Large intestine (tissue), 3 donors: ENCODE measurements around the gene COL16A1. TPM values are rescaled to one million over a fixed set of nuclear protein-coding genes. Genes with fewer than 3 reads are reported as not detected.

ENCODE experiments used
- DNase-seq, 2 donors: peaks; one replicate each; pipeline versions ENCODE4 v3.0.0 to v3.0.0-alpha.2; 2013
- H3K27ac ChIP-seq: one replicate; pipeline ENCODE4 v1.5.1; 2013; ENCODE audit warnings: low read length
- H3K27me3 ChIP-seq: 2 replicates; pipeline ENCODE4 v1.6.1; 2013; ENCODE audit warnings: low read length; ENCODE audit not compliant: control insufficient read depth, insufficient read depth
- H3K36me3 ChIP-seq: 2 replicates; pipeline ENCODE4 v1.6.1; 2013; ENCODE audit warnings: low read length; ENCODE audit not compliant: control insufficient read depth, insufficient read depth
- H3K4me1 ChIP-seq: one replicate; pipeline ENCODE4 v1.6.1; 2013; ENCODE audit warnings: low read length; ENCODE audit not compliant: control insufficient read depth, insufficient read depth
- H3K4me3 ChIP-seq: one replicate; pipeline ENCODE4 v1.5.1; 2013; ENCODE audit warnings: low read length
- H3K9me3 ChIP-seq: one replicate; pipeline ENCODE4 v1.6.1; 2013; ENCODE audit warnings: mild to moderate bottlenecking, low read depth, low read length, moderate library complexity; ENCODE audit not compliant: control insufficient read depth
- WGBS: methylation state at CpG from one replicate; pipeline ENCODE4 v1.1.5; 2013; ENCODE audit warnings: low lambda C conversion rate; ENCODE audit not compliant: insufficient coverage; 5-methylcytosine and 5-hydroxymethylcytosine counted together
- polyA plus RNA-seq: library from polyadenylated mRNA; unstranded; fragments of 120-200 nt; gene quantifications from one replicate; pipeline ENCODE4 v1.2.1, GENCODE V29; 2013

The COL16A1 gene
- polyA plus RNA-seq, 1 donor, result 188 TPM

- Histone ChIP-seq H3K4me3 (no peak overlapping the region), H3K4me1 (no peaks in the 10 kb centered on the region), H3K27me3 (no peaks in the 10 kb centered on the region), H3K27ac (no peak overlapping the region), H3K9me3 (no peaks in the 10 kb centered on the region), H3K36me3 (peaks cover 68% of the 10 kb centered on the region)
- no CpG with 5 or more reads among the region's 12 CpGs for WGBS
- no peak for DNase-seq
These were observed 45.8 kb downstream of the COL16A1 start for GRCh38 chr1:31657972-31658510.

- Histone ChIP-seq H3K4me3 (no peak overlapping the region), H3K27ac (no peak overlapping the region), H3K9me3 (no peaks in the 10 kb centered on the region), H3K4me1 (no peaks in the 10 kb centered on the region), H3K36me3 (peaks cover 76% of the 10 kb centered on the region), H3K27me3 (no peaks in the 10 kb centered on the region)
- WGBS, result no CpG with 5 or more reads among the region's 14 CpGs
- DNase-seq, result no peak
These were observed 46.6 kb downstream of the COL16A1 start for GRCh38 chr1:31657020-31657804.

- no peak for DNase-seq
- Histone ChIP-seq H3K27me3 (no peaks in the 10 kb centered on the region), H3K9me3 (no peaks in the 10 kb centered on the region), H3K27ac (no peak overlapping the region), H3K4me3 (no peak overlapping the region), H3K36me3 (peaks cover 66% of the 10 kb centered on the region), H3K4me1 (peaks cover 12% of the 10 kb centered on the region)
- no CpG with 5 or more reads among the region's 4 CpGs for WGBS
These were observed 48.1 kb downstream of the COL16A1 start for GRCh38 chr1:31655756-31656155.

- DNase-seq, result no peak
- Histone ChIP-seq H3K27me3 (no peaks in the 10 kb centered on the region), H3K4me1 (peaks cover 19% of the 10 kb centered on the region), H3K36me3 (peaks cover 61% of the 10 kb centered on the region), H3K4me3 (no peak overlapping the region), H3K27ac (no peak overlapping the region), H3K9me3 (no peaks in the 10 kb centered on the region)
- no CpG with 5 or more reads among the region's 6 CpGs for WGBS
These were observed 48.7 kb downstream of the COL16A1 start for GRCh38 chr1:31655104-31655503.

- H3K4me3 ChIP-seq, result no peak overlapping the region
- no peak for DNase-seq
- no peaks in the 10 kb centered on the region for H3K27me3 ChIP-seq
- H3K36me3 ChIP-seq, result peaks cover 58% of the 10 kb centered on the region
- no peaks in the 10 kb centered on the region for H3K9me3 ChIP-seq
- WGBS, result 100% methylated on average over 1 of the region's 5 CpGs
- peaks cover 23% of the 10 kb centered on the region for H3K4me1 ChIP-seq
- no peak overlapping the region for H3K27ac ChIP-seq
These were observed 49.4 kb downstream of the COL16A1 start for GRCh38 chr1:31654474-31654776.

GRCh38 chr1:31653717-31654473 lies 49.9 kb downstream of the COL16A1 start:
- Histone ChIP-seq H3K27me3 (no peaks in the 10 kb centered on the region), H3K9me3 (no peaks in the 10 kb centered on the region), H3K27ac (no peak overlapping the region), H3K36me3 (peaks cover 53% of the 10 kb centered on the region), H3K4me3 (no peak overlapping the region), H3K4me1 (peaks cover 23% of the 10 kb centered on the region)
- DNase-seq, result no peak
- WGBS, result no CpG with 5 or more reads among the region's 12 CpGs

GRCh38 chr1:31652891-31653499 lies 50.8 kb downstream of the COL16A1 start:
- Histone ChIP-seq H3K36me3 (peaks cover 44% of the 10 kb centered on the region), H3K27me3 (no peaks in the 10 kb centered on the region), H3K4me3 (no peak overlapping the region), H3K4me1 (peaks cover 23% of the 10 kb centered on the region), H3K9me3 (no peaks in the 10 kb centered on the region), H3K27ac (no peak overlapping the region)
- WGBS, result no CpG with 5 or more reads among the region's 4 CpGs
- DNase-seq, result no peak

- Histone ChIP-seq H3K27me3 (no peaks in the 10 kb centered on the region), H3K9me3 (no peaks in the 10 kb centered on the region), H3K36me3 (peaks cover 36% of the 10 kb centered on the region), H3K4me1 (peaks cover 23% of the 10 kb centered on the region), H3K27ac (peak overlapping the region; percentile 55), H3K4me3 (no peak overlapping the region)
- no CpG with 5 or more reads among the region's 6 CpGs for WGBS
- DNase-seq, result no peak
These were observed 52.1 kb downstream of the COL16A1 start for GRCh38 chr1:31651766-31652165.

GRCh38 chr1:31651089-31651420 lies 52.8 kb downstream of the COL16A1 start:
- no CpG with 5 or more reads among the region's 1 CpG for WGBS
- Histone ChIP-seq H3K27ac (peak overlapping the region; percentile 55), H3K4me3 (no peak overlapping the region), H3K27me3 (no peaks in the 10 kb centered on the region), H3K9me3 (no peaks in the 10 kb centered on the region), H3K36me3 (peaks cover 32% of the 10 kb centered on the region), H3K4me1 (peaks cover 23% of the 10 kb centered on the region)
- DNase-seq, result peak in 1 of 2 donors; percentile 75

GRCh38 chr1:31650161-31651088 lies 53.4 kb downstream of the COL16A1 start:
- peaks cover 28% of the 10 kb centered on the region for H3K4me1 ChIP-seq
- no peak overlapping the region for H3K4me3 ChIP-seq
- H3K27ac ChIP-seq, result peak overlapping the region; percentile 55
- DNase-seq, result no peak
- H3K9me3 ChIP-seq, result no peaks in the 10 kb centered on the region
- H3K27me3 ChIP-seq, result no peaks in the 10 kb centered on the region
- WGBS, result no CpG with 5 or more reads among the region's 9 CpGs
- peaks cover 25% of the 10 kb centered on the region for H3K36me3 ChIP-seq
